Mesenteric fat pad (tissue), 1 donor: ENCODE results near the gene EMP2. TPM values are rescaled to one million over a fixed set of nuclear protein-coding genes. Genes with fewer than 3 reads are reported as not detected.
"Not testable (repeated sequence)": the region's sequence is repeated elsewhere in the genome, so short reads cannot be mapped to it uniquely, and the experiment has no call there.

Experiments
- DNase-seq: peaks from one replicate; pipeline ENCODE4 v3.0.0-alpha.2; 2020; ENCODE audit warnings: low spot score
- total RNA-seq: library from RNA; stranded (reverse); fragmentation: NEBNext Ultra II Directional; extraction: Animal tissue kit (Norgen Biotek cat#: 25700); gene quantifications from one replicate; pipeline ENCODE4 v1.2.1, GENCODE V29; 2021
- donor health status: DM: yes; HTN: yes; CAD: no.

The EMP2 gene
- total RNA-seq, 1 donor from 2014 or later: 68.1 TPM

DNA sequence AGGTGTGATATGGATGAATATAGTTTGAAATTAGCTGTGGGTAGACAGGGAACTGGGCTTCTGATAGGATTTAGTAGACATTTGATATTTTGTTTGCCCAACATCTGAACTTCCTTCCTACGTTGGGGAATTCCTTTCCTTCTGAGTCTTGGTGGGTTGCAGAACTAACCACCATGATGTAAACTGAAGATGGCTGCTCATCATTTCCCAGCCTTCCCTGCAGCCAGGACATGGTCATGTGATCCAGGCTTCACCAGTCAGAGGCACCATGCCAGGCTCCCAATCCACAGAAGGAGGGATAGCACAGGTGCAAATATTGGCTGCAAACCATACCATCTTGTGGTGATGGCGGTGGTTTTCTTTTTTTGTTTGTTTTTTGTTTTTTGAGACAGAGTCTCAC is 57.4 kb downstream of the EMP2 start:
- no peak for DNase-seq

- DNase-seq: no peak
These were observed 58.6 kb downstream of the EMP2 start for GRCh38 chr16:10521681-10522274.

- DNase-seq: no peak
These were observed 59.4 kb downstream of the EMP2 start for GRCh38 chr16:10520869-10521578.

DNA sequence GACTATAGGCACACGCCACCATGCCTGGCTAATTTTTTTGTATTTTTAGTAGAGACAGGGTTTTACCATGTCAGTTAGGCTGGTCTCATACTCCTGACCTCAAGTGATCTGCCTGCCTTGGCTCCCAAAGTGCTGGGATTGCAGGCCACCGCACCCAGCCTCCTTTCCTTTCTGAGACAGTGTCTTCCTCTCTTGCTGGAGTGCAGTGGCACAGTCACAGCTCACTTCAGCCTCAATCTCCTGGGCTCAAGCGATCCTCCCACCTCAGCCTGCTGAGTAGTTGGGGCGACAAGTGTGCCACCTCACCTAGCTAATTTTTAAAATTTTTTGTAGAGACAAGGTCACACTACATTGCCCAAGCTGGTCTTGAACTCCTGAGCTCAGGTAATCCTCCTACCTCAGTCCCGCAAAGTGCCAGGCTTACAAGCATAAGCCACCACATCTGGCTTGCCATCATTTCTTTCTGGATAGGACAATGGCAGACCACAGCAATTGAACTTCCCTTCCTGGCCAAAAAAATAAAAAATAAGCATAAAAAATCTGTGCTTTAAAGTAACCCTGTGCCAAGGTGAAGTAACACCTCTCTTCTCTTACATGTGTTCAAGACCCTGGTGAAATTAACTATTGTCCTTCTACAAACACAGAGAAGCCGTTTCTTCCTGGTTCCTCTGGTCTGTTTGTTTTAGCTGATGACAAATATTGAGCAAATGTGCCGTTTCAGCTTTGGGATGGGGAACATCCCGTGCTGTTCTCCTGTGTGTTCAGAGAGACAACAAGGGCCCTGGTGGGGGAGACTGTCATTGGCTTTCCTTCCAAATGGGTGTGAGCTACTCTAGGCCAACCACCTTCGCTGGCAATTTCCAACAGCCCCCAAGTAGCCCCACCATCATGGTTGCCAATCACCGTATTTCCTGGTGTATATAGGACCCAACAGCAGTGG is 60.2 kb downstream of the EMP2 start:
- DNase-seq: peak; percentile 4

DNA sequence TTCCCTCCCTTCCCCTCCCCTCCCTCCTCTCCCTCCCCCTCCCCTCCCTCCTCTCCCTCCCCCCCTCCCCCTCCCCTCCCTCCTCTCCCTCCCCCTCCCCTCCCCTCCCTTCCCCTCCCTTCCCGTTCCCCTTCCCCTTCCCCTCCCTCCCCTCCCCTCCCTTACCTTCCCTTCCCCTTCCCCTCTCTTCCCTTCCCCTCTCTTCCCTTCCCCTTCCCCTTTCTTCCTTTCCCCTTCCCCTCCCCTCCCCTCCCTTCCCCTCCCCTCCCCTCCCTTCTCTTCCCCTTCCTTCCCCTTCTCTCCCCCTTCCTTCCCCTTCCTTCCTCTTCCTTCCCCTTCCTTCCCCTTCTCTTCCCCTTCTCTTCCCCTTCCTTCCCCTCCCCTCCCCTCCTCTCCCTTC is 61.1 kb downstream of the EMP2 start:
- DNase-seq: no peak

DNA sequence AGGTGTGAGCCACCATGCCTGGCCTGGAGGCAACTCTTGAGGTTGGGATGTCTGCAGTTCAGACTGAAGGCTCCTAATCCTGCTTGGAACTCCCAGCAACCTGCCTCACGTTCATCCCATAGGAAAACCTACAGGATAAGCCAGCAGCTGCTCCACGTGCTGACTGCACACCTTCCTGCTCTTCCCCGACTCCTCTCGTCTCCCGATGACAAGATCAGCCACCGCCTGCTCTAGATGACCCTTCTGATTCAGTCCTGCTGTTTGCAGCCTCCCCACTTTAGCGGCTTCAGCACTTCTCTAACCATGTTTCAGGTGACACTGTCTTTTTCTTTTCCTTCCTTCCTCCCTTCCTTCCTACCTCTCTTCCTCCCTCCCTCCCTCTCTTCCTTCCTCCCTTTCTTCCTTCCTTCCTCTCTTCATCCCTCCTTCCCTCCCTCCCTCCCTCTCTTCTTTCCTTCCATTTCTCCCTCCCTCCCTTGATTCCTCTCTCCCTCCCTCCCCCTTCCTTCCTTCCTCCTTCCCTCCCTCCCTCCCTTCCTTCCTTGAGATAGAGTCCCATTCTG is 61.8 kb downstream of the EMP2 start:
- DNase-seq: no peak

GRCh38 chr16:10517868-10518267 is 62.5 kb downstream of the EMP2 start:
- peak; percentile 30 for DNase-seq

DNA sequence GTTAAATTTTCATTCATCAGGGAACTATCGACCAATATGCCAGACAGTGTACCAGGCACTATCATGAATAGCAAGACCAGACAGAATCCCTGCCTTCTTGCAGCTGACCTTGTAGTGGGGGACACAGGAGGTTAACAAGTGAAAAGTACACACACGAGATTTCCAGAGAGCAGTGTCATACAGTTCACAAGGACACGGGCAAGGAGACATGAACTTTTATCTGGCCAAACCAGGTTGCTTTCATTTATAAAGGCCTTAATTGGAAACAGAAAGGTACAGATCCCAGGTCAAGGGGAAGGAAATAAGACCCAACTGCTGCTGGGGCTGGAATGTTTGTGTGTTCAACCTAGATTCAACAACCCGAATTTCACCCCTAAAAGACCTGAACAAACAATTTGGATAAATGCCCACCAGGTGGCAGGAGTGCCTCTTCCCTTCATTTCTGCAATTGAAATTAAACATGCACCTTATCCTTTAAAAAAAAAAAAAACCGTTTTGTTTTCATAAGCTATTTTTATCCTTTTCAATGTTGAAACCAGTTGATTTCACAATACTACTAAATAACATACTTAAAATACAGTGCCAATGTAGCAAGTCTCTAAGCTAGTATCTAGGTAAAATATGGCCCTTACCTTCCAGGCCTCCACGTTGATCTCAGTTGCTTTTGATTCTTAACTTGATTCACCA is 65.9 kb downstream of the EMP2 start:
- DNase-seq: no peak

DNA sequence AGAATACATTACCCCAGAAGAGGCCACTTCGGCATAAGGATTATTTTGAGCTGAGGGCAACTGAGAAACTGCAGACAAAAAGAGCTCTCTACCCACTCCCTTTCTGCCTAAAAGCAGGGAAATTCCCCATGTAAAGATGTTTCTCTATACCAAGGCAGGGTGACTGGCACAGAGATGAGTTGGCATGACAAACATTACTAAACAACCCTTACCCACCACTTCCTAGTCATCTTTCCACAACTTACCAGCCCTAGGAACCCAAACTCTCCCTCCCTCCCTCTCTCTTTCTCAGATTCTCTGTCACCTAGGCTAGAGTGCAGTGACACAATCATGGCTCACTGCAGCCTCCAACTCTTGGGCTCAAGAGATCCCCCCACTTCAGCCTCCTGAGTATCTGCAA is 68.6 kb downstream of the EMP2 start:
- no peak for DNase-seq

DNA sequence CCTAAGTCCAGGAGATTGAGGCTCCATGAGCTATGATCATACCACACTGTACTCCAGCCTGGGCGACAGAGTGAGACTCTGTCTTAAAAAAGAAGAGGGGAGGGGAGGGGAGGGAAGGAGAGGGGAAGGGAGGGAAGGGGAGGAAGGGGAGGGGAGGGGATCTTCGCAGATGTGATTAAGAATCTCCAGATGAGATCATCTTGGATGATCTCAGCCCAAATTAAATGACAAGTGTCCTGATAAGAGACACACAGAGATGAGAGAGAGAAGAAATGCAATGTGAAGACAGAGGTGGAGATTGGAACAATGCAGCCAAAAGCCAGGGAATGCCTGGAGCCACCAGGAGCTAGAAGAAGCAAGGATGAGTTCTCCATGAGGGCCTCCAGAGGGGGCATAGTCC is 70.1 kb downstream of the EMP2 start:
- no peak for DNase-seq

- DNase-seq: no peak
These were observed 70.8 kb downstream of the EMP2 start for GRCh38 chr16:10509534-10510025.

GRCh38 chr16:10505286-10505685 is 75.1 kb downstream of the EMP2 start:
- DNase-seq: not testable (repeated sequence)

- no peak for DNase-seq
These were observed 76.0 kb downstream of the EMP2 start for GRCh38 chr16:10504404-10504885.

DNA sequence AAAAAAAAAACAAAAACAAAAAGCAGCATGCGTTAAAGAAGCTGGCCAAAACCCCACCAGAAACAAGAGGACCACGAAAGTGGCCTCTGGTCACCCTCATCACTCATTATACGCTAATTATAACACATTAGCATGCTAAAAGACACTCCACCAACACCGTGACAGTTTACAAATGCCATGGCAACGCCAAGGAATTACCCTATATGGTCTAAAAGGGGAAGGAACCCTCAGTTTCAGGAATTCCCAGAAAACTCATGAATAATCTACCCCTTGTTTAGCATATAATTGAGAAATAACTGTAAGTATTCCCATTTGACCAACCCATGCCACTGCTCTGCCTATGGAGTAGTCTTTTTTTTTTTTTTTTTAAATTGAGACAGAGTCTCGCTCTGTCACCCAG is 77.6 kb downstream of the EMP2 start:
- no peak for DNase-seq

DNA sequence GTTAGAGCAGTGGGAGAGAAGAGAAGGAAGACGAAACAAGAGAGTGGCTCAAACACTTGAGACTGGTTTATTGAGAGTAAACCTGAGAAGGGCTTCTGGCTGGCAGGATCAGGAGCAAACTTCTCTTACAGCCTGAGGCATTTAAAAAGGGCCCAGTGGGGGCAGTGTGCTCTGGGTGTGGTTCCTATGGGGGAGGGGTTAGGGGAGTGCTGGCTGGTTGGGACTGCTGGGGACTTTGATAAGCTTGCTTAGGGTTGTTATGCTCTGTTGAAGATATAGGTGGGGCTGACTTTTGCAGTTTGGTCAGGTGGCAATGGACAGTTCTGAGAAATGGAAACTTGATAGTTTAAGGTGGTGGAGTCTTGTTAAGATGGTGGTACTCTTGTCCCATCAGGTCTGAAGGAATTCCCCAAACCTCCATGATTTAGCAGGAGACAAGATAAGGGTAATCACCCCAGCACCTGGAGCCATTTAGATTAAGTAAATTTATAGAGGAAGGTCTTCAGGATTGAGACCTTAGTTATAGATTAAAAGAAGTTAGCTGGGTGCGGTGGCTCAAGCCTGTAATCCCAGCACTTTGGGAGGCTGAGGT is 79.3 kb downstream of the EMP2 start:
- no peak for DNase-seq

DNA sequence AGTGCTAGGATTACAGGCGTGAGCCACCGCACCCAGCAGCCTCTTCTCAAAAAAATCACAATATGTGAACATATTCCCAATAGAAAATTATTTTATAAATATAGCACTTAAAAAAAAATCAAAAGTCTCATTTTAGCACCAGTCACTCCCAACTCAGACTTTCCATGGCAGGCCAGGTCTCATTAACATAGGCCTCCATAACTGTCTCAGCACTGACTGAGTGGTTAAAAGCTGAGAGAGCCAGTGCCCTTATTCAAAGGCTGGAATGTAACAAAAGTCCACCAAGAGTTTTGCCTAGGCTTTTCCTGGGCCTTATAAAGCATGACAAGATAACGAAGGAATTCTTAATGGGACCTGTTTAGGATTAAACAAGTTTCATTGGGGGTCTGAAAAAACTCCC is 79.8 kb downstream of the EMP2 start:
- DNase-seq: no peak

- no peak for DNase-seq
These were observed 83.0 kb downstream of the EMP2 start for GRCh38 chr16:10497132-10498101.

DNA sequence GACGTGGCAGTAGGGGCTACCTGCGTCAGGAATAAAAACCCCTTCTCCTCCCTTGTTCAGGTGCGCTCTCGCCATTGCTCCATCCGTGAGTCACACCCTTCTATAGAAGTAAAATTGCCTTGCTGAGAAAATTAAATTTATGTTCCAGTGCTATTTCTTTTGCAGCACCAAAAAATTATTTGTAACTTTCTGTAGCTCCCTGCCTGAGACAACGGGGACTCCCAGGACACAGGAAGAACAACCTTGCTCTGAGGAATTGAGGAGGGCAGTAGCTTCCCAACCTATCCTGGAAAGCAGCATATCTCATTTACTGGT is 85.4 kb downstream of the EMP2 start:
- DNase-seq: no peak

- DNase-seq: no peak
These were observed 85.9 kb downstream of the EMP2 start for GRCh38 chr16:10494343-10495030.
